Fibroblast of lung (primary cell): ENCODE measurements around the gene KRTAP17-1.
"Not testable (repeated sequence)": the region's sequence is repeated elsewhere in the genome, so short reads cannot be mapped to it uniquely, and the experiment has no call there.

Source experiments
- EZH2 ChIP-seq: IDR thresholded peaks from 2 replicates; pipeline ENCODE4 v1.5.1; 2012; ENCODE audit warnings: low read length, control low read depth, mild to moderate bottlenecking; ENCODE audit errors: missing control alignments
- TF ChIP-seq, protein P1 (sequence below), 2 donors: IDR thresholded peaks in 1 of 2; conservative IDR thresholded peaks in 1 of 2; 1 replicate in 1 of 2; 2 replicates in 1 of 2; pipeline ENCODE4 v1.5.1; 2011 to 2012; ENCODE audit warnings: low read length in 2 of 2, control low read depth in 1 of 2, inconsistent platforms in 1 of 2, low read depth in 1 of 2, mild to moderate bottlenecking in 1 of 2

DNA sequence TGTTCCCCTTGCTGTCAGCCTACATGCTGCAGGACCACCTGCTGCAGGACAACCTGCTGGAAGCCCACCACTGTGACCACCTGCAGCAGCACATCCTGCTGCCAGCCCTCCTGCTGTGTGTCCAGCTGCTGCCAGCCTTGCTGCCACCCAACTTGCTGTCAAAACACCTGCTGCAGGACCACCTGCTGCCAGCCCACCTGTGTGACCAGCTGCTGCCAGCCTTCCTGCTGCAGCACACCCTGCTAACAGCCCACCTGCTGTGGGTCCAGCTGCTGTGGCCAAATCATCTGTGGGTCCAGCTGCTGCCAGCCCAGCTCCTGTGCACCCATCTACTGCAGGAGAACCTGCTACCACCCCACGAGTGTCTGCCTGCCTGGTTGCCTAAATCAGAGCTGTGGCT, 44.2 kb downstream of the KRTAP17-1 start:
- TF ChIP-seq, protein P1, sequence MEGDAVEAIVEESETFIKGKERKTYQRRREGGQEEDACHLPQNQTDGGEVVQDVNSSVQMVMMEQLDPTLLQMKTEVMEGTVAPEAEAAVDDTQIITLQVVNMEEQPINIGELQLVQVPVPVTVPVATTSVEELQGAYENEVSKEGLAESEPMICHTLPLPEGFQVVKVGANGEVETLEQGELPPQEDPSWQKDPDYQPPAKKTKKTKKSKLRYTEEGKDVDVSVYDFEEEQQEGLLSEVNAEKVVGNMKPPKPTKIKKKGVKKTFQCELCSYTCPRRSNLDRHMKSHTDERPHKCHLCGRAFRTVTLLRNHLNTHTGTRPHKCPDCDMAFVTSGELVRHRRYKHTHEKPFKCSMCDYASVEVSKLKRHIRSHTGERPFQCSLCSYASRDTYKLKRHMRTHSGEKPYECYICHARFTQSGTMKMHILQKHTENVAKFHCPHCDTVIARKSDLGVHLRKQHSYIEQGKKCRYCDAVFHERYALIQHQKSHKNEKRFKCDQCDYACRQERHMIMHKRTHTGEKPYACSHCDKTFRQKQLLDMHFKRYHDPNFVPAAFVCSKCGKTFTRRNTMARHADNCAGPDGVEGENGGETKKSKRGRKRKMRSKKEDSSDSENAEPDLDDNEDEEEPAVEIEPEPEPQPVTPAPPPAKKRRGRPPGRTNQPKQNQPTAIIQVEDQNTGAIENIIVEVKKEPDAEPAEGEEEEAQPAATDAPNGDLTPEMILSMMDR (conservative IDR thresholded peaks at IDR 0.05 in 1 of 2, IDR thresholded peaks at IDR 0.05 in 1 of 2; ENCODE audit: low read depth in 1 of 2, low read length in 2 of 2) = not testable (repeated sequence)
- not testable (repeated sequence) for TF ChIP-seq EZH2
